Activated effector memory CD4-positive, alpha-beta T cell treated with Interleukin-2 at 50 U/mL for 16 hours (primary cell): ENCODE data around the gene CEP164.

Source experiments
- DNase-seq: peaks from one replicate; pipeline ENCODE4 v3.0.0-alpha.2; 2020

Gene CEP164

DNA sequence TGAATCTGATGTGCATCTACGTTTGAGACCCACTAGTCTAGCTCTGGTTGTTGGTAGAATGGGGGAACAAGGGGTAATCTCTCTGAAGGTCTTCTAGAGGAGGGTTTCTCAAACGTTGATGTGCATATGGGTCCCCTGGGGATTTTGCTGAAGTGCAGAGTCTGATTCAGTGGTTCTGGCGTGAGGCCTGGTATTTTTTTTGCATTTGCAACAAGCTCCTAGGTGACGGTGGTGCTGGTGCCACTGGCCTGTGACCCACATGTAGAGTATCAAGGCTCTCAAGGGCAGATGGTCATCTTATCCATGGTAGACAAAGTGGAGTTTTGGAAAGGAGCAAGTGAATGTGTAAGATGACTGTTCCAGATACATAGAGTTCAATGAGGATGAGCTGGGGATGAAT lies 97.1 kb downstream of the CEP164 start:
- no peak for DNase-seq

GRCh38 chr11:117425679-117426296 lies 98.1 kb downstream of the CEP164 start:
- DNase-seq = no peak

DNA sequence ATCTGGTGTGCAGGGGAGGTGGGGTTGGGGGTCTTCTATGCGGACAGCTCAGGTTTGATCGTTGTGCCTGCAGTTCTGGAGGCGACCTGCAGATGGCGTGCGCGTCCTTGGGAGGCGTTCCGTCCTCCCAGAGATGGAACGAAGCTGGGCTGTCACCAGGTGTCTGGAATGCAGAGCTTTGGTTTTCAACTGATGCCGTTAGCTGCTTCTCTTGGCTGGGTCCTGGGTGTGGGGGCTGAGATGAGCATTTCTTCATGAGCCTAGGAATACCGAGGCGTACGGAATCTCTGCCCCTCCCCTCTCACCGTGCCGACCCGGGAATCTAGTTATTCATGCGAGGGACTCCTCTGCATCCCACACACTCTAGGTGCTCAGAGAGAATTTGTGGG lies 98.6 kb downstream of the CEP164 start:
- peak; percentile 48 for DNase-seq

DNA sequence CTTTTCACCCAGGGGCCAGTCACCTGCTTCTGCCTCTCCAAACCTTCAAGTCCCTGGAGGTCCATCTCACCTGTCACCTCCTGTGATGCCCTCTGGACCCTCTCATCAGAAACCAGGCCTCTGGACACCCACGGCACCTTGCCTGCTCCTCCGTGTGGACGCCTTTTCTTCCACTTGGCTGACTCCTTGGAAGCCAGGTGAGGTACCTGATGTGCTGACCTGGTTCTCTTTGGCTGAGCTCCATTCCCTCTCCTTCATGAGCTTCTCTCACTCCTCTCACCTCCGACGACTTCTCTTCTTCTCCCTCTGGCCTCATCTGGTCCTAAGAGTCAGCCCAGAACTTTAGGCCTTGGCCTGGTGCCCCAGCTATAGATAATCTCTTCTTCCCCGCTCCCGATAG lies 99.3 kb downstream of the CEP164 start:
- no peak for DNase-seq

DNA sequence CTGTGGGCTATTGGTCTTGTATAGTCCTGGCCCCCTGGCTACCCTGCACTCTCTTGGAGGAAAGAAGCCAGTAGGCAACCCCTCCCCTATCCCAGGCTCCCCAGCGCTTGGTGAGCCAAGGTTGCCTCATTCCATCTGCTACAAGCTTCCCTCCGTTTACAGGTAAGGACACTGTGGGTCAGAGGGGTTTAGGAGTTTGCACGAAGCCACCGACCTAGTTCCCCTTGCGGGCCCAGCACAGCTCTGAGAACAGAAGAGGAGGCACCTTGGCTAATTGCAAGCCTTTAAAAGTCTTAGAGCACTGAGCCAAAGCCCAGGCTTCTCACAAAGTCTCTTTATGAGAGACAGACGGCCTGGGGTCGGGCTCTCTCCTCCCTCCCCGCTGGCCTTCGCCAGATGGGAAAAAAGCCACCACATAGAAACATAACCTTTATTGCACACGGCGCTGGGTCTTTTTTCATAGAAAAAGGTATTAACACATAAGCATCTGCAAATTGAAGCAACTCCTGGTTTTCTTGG lies 99.8 kb downstream of the CEP164 start:
- DNase-seq = no peak

GRCh38 chr11:117428186-117428855 lies 100.7 kb downstream of the CEP164 start:
- no peak for DNase-seq

DNA sequence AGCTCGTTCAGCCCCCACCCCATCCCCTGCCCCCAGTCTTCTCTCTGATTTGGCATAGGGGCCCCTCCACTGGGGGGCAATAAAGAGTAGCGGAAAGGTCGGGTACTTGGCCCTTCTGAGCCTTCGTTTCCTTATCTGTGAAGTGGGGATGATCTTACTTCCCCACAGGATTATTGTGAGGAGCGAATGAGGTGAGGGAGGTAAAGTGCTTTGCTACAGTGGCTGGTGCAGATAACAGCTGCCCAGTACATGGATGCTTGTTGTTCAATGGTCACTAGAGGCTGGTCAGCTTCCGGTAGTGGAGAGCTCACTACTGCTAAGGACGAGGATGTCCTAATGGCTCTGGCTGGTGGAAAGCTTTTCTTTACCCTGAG lies 101.2 kb downstream of the CEP164 start:
- no peak for DNase-seq

GRCh38 chr11:117430293-117430955 lies 102.8 kb downstream of the CEP164 start:
- no peak for DNase-seq

DNA sequence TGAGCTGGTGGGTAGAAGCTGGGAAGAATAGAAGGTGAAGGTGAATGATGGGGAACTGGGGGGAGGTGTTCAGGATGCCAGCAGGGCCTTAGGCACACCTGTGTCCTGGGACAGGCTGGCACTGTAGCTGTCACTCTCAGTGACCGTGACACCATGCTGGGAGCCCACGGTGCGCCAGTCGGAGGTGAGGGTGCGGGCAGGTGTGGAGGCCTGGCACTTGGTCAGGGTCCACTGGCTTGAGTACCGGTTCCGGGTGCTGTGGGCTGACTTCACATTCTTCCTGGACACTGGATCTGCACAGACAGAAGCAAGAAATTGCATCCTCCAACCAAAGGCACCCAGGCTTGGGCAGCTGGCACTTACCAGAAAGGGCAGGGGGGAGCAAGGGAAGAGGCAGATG lies 103.8 kb downstream of the CEP164 start:
- DNase-seq = no peak

DNA sequence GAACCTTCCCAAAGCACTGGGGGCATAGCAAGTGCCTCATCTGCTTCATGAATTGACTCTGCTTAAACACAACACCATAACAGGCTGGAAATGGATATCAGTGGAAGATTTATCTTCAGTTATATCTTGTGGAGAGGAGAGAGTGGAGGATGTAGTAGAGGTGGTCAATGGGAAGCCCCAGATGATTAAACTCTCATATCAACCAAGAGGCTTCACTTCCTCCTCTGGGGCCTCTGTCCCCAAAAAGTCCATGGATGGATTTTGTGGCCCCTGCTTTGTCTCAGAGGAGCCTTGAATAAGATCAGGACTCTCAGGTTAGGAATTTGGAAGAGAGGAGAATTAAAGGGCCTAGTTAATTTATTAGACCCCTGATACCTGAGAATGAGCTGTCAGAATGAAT lies 106.1 kb downstream of the CEP164 start:
- no peak for DNase-seq

DNA sequence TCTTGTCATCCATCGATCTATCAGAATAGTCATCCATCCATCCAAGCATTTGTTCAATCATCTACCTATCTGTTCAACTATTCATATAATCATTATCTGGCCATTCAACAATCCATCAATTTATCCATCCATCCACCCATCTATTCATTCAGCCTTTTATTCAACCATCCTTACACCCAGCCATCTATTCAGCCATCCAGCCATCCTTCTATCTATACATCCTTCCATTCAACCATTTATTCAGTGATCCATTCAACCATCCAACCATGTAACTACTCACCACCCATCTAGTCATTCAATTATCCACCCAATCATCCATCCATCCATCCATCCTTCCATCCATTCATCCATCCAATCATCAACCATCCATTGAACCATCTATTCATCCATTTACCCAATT lies 106.8 kb downstream of the CEP164 start:
- DNase-seq = no peak

DNA sequence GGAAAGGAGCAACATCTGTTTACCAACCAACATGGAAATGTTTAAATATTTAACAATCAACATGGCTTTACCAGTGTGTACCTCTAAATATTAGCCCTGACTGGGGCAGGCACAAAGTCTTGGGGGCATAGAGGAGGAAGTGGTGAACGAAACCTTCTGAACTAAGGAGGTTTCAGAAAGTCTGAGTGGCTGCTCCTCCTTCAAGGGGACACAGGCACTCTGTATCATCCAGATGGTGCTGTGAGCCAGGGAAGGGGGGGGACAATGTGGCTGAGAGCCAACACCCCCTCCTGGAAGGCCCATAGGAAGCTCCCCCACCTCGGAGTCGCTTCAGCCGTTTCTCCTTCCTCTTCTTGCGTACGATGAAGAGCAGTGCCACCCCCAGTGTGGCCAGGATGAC lies 107.7 kb downstream of the CEP164 start:
- no peak for DNase-seq

DNA sequence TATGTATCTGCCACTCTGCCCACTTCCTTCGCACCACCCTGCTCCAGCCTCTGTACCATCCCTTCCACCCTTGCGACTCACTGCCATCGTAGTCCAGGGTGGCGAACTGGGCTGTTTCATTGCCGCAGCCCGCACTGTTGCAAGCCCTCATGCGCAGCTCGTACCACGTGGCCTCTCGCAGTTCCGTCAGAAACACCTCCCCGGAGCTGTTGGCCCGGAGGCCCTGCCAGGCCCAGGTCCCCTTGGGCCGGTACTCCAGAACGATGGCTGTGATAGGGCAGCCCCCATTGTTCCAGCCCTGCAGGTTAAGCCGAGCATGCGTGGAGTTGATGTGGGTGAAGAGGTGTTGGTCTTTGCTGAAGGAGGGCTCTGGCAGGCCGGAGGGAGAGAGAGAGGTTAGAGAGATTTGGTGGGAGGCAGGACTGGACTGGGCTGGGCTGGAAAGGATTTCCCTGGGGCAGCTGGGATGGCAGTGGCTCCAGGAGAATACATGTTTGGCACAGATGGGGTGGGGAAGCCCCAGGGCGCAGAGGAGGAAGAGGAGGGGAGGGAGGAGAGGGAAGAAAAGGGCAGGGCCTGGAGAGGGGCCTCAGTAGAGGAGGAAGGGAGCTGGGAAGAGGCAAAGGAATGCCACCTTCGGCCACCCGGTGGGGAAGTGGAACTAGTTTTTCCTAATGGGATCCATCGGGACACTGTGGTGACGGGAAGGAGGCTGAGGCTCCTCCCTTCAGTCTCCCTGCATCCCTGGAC lies 109.6 kb downstream of the CEP164 start:
- DNase-seq = no peak

DNA sequence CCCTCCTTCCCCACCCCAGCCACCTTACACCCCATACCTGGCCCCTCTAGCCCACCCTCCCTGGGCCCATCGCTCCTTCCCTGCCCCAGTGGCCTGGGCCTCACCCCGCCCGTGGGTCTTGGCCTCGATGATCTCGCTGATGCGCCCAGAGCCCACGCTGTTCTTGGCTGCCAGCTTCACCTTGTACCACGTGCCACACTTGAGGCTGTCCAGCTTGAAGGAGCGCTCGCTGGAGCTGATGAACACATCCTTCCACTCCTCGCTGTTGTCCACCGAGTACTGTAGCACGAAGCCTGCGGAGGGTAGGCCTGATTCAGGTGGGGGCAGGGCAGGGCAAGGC lies 110.1 kb downstream of the CEP164 start:
- no peak for DNase-seq

DNA sequence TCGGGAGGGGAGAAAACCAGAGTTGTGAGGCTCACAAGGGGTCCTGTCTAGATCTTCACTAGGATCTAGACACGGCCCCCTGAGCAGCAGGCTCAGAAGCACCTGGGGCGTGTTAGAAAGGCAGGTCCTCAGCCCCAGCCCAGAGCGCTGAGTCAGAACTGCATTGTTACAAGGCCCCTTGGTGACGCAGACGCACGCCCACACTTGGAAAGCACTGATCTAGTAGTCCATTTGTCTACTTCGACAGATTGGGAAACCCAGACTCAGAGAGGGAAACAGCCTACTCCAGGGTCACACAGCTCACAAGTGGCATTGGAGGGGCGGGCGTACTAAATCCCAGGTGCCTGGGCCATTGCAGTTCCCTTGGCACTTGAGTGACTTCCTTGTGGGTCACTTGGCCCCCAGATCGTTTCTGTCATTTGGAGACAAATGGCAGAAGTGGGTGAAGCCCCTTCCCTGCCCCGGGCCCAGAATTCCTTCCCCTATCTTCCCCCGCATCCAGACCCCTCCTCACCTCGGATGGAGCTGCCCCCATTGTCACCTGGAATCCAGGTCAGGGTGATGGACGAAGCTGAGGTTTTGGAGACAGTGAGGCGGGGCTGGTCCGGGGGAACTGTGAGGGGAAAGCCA lies 110.8 kb downstream of the CEP164 start:
- no peak for DNase-seq

DNA sequence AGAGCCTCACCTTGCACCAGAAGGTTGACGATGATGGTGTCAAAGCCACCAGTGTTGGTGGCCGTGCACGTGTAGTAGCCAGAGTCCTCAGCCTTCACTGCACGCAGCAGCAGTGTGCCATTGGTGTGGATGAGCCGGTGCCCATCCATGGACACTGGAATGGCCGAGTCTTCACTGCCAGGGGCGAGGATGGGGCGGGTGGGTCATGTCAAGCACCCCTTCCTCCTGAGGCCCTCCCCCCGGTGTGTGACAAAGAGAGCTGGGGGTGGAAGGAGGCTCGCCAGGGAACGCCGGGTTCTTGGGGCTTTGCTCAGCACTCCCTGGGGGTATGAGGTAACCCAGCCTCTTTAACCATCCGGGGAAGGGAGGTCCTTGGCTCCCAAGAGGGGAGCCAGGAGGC lies 111.6 kb downstream of the CEP164 start:
- no peak for DNase-seq

- DNase-seq = no peak
Observed at GRCh38 chr11:117440258-117440657, 112.6 kb downstream of the CEP164 start.

DNA sequence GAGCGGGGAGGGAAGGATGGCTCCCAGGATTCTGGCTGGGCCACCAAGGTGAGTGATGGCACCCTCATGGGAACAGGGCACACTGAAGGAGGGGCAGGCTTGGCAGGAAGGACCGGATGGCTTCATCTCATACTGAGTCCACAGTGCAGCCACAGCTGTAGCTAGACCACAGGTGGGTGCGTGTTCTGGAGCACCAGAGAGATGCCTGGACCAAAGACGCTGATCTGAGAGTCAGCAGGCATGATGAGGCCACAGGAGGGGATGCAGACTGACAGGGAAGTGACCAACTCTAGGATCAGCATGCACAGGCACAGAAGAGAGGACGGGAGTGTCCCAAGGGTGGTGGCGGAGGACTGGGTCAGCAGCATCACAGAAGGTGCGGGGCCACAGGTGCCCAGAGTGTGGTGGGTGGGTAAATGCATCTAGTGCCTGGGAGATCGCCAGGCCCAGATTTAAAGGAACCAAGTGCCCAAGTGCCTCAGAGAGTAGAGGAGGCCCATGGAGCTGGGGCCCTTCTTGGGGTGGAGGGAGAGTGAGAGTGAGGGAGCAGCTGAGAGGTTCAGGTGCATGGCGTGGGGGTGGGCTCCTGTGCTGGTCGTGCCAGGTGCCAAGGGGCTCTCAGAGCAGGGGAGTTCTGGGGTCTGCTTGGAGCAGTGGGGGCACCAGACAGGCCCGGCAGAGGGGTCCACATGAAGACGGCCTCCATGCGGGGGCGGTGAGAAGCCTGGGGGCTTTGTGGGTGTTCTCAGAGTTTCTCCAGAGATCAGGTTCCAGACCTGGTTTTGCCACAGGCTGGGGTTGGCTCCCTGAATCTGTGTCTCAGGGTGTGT lies 113.7 kb downstream of the CEP164 start:
- no peak for DNase-seq

DNA sequence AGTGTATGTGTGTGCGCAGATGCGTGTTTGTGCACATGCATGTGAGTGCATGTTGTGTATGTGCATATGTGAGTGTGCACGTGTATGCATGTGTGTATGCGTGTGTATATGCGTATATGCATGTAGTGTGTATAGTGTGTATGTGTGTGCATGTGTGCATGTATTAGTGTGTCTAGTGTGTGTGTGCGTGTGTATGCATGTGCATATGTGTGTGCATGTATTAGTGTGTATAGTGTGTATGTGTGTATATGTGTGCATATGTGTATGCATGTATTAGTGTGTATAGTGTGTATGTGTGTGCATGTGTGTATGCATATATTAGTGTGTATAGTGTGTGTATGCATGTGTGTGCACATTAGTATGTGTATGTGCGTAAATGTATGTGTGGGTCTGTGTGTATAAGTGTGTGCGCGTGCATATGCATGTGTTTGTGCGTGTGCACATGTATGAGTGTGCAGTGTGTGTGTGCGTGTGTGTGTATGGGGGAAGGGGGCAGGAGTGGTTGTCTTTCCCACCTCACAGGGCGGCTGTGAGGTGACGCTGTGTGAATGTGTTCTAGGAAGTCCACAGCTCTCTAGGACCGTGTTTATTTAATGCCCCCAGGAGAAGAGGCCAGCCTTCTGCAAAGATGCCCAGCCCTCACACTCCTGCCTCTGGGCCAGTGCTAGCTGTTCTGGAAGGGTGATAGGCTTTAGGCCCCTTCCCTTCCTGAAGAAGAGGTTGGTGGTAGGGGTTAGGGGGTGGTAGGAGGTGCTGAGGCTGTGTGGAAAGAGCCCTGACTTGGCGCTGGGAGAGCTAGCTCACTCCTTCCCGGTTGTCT lies 114.6 kb downstream of the CEP164 start:
- DNase-seq = no peak

DNA sequence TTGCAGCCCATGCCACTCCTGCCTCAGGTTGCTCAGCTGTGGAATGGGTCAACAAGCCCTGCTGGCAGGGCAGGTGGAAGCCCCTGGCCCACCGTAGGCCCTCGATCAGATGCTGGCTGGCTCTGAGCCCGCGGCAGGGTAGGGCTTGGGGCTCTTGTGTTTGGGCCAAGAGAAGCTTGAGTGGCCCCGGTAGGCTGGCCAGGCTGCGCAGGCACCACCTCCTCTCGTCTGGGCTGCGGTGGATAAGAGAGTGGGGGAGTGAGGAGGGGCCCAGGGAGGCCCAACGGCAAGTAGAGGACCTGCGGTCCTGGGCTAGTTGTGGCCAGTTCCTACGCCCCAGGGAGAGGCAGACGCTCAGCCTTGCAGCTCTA lies 115.2 kb downstream of the CEP164 start:
- no peak for DNase-seq
